Progenitor cell of endocrine pancreas (in vitro differentiated cells): Measurements from ENCODE around the gene ITPR3. TPM values are rescaled to one million over a fixed set of nuclear protein-coding genes. Genes with fewer than 3 reads are reported as not detected.

Experiments used
- DNase-seq: peaks from one replicate; pipeline ENCODE4 v3.0.0; 2021; ENCODE audit warnings: low spot score; ENCODE audit not compliant: unreplicated experiment
- H3K27ac Mint-ChIP-seq: 2 replicates; pipeline ENCODE4 v1.8.0; 2021; ENCODE audit warnings: mild to moderate bottlenecking, moderate library complexity, mixed read lengths
- H3K27me3 Mint-ChIP-seq: 2 replicates; pipeline ENCODE4 v1.8.0; 2021; ENCODE audit warnings: mixed read lengths
- H3K36me3 Mint-ChIP-seq: 2 replicates; pipeline ENCODE4 v1.8.0; 2022; ENCODE audit warnings: mixed read lengths; ENCODE audit not compliant: insufficient read depth
- H3K4me1 Mint-ChIP-seq: 2 replicates; pipeline ENCODE4 v1.8.0; 2021; ENCODE audit warnings: low read depth, mixed read lengths
- H3K4me3 Mint-ChIP-seq: 2 replicates; pipeline ENCODE4 v1.8.0; 2021; ENCODE audit warnings: low read depth, mild to moderate bottlenecking, moderate library complexity, mixed read lengths
- H3K9me3 Mint-ChIP-seq: 2 replicates; pipeline ENCODE4 v1.8.0; 2021; ENCODE audit warnings: low read depth, mixed read lengths
- total RNA-seq: library from RNA; stranded (reverse); gene quantifications from 2 replicates; pipeline ENCODE4 v1.2.1, GENCODE V29; 2021
- TF ChIP-seq, protein P1 (sequence below): fragments of 200-600 bp; sonication (generic); IDR thresholded peaks from one replicate; pipeline ENCODE4 v1.5.0; 2021; ENCODE audit warnings: antibody characterized with exemption, mild to moderate bottlenecking; ENCODE audit not compliant: unreplicated experiment

Gene ITPR3
- total RNA-seq, 1 donor from 2014 or later: 28.3 TPM

DNA sequence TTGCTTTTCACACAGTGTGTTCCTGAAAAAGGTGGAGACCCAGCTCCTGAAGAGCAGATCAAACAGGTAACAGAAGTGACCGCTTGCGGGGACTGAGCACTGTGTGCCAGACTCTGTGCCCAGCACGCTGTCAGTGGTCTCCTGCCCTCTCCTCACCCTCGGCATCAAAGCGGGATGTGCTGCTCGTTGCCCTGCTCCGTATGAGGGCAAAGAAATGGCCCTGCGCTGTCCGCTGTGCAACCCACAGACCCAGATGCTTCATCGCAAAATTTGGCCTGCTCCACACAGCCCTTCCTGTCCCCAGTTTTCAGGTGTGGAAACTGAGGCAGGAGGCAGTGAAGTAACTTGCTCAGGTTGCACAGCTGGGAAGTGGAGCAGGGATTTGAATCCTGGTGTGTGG is 76.7 kb downstream of the ITPR3 start:
- DNase-seq: no peak
- no peaks in the 10 kb centered on the region for H3K27me3 Mint-ChIP-seq
- peaks cover 6% of the 10 kb centered on the region for H3K36me3 Mint-ChIP-seq
- H3K9me3 Mint-ChIP-seq: no peaks in the 10 kb centered on the region
- no peak overlapping the region for H3K4me3 Mint-ChIP-seq
- TF ChIP-seq, protein P1, sequence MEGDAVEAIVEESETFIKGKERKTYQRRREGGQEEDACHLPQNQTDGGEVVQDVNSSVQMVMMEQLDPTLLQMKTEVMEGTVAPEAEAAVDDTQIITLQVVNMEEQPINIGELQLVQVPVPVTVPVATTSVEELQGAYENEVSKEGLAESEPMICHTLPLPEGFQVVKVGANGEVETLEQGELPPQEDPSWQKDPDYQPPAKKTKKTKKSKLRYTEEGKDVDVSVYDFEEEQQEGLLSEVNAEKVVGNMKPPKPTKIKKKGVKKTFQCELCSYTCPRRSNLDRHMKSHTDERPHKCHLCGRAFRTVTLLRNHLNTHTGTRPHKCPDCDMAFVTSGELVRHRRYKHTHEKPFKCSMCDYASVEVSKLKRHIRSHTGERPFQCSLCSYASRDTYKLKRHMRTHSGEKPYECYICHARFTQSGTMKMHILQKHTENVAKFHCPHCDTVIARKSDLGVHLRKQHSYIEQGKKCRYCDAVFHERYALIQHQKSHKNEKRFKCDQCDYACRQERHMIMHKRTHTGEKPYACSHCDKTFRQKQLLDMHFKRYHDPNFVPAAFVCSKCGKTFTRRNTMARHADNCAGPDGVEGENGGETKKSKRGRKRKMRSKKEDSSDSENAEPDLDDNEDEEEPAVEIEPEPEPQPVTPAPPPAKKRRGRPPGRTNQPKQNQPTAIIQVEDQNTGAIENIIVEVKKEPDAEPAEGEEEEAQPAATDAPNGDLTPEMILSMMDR: no peak
- H3K27ac Mint-ChIP-seq: no peak overlapping the region
- H3K4me1 Mint-ChIP-seq: peaks cover 6% of the 10 kb centered on the region

DNA sequence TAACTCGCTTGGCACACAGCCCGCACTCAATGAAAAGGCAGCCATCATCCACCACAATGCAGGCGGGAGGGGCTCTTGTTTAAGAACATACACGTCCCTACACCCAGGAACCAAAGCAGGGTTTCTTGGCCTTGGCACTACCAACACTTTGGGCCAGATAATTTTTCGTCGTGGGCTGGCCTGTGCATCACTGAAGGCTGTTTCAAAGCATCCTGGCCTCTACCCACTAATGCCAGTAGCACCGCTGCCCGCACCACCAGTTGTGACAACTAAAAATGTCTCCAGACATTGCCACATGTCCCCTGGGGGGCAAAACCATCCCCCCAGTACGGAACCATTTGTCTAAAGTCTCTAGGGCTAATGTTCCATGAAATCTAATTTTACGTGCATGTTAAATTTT is 77.4 kb downstream of the ITPR3 start:
- DNase-seq: no peak
- Mint-ChIP-seq H3K4me3 (no peak overlapping the region), H3K4me1 (peaks cover 6% of the 10 kb centered on the region), H3K36me3 (peaks cover 6% of the 10 kb centered on the region), H3K9me3 (no peaks in the 10 kb centered on the region), H3K27me3 (no peaks in the 10 kb centered on the region), H3K27ac (no peak overlapping the region)
- TF ChIP-seq, protein P1: no peak

GRCh38 chr6:33699131-33699530 is 78.0 kb downstream of the ITPR3 start:
- DNase-seq: no peak
- H3K4me3 Mint-ChIP-seq: no peak overlapping the region
- no peaks in the 10 kb centered on the region for H3K27me3 Mint-ChIP-seq
- peaks cover 6% of the 10 kb centered on the region for H3K4me1 Mint-ChIP-seq
- peaks cover 4% of the 10 kb centered on the region for H3K36me3 Mint-ChIP-seq
- TF ChIP-seq, protein P1: no peak
- no peak overlapping the region for H3K27ac Mint-ChIP-seq
- no peaks in the 10 kb centered on the region for H3K9me3 Mint-ChIP-seq

DNA sequence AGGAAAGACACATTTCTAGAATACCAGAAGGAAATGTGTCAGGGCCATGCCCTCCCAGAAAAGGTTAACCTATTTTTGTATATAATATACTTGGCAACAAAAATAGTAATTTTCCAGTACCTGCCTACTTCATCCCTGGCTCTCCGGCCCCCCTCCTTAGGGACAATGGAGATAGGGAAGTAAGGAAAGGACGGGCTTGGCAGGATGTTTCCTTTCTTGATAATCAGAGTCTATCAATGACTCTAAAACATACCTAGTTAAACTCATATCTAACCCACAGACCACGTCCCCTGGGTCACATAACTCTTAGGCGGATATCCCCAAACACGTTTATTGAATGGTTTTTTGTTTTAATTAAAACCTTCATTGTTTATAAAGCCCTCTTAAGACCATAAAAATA is 78.6 kb downstream of the ITPR3 start:
- DNase-seq: no peak
- Mint-ChIP-seq H3K36me3 (peaks cover 4% of the 10 kb centered on the region), H3K27me3 (no peaks in the 10 kb centered on the region), H3K4me1 (peaks cover 5% of the 10 kb centered on the region), H3K9me3 (no peaks in the 10 kb centered on the region), H3K4me3 (no peak overlapping the region), H3K27ac (no peak overlapping the region)
- TF ChIP-seq, protein P1: no peak

DNA sequence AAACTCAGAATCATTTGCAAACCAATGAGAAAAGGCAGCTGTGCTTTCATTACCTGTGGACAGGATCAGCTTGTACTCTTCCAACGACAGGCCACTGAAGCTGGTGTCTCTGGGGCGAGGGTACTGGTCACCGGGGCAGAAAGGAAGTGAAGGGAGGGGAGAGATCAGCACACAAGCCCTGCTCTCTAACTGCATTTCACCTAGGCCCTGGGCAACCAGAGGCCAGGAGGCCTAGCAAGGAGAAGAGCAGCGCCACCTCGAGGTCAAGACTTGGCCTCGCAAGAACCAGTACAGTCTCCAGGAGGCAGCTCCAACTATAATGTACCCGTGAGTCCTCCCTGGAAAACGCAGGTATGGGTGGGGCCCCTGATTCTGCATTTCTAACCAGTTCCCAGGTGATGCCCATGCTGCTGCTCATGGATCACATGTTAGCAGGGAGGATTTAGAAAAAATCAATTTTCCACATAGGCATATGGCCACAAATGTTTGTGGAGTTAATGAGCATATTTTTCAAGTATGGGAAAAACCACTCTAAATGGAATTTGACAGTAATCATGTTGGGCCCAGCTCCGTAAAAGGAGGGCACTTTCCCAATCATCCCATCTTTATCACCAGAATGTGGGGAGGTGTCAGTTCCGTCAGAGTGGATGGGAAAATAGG is 79.4 kb downstream of the ITPR3 start:
- Mint-ChIP-seq H3K27ac (no peak overlapping the region), H3K4me3 (no peak overlapping the region), H3K36me3 (peaks cover 4% of the 10 kb centered on the region), H3K9me3 (no peaks in the 10 kb centered on the region), H3K27me3 (no peaks in the 10 kb centered on the region), H3K4me1 (peaks cover 8% of the 10 kb centered on the region)
- TF ChIP-seq, protein P1: peak; percentile 82
- peak; percentile 51 for DNase-seq
